ENCODE results near the gene PAK1IP1. TPM values are rescaled to one million over a fixed set of nuclear protein-coding genes. Genes with fewer than 3 reads are reported as not detected.

Gene PAK1IP1
- total RNA-seq, 2 experiments from 2014 or later, result 4.1 to 5.8 TPM

DNA sequence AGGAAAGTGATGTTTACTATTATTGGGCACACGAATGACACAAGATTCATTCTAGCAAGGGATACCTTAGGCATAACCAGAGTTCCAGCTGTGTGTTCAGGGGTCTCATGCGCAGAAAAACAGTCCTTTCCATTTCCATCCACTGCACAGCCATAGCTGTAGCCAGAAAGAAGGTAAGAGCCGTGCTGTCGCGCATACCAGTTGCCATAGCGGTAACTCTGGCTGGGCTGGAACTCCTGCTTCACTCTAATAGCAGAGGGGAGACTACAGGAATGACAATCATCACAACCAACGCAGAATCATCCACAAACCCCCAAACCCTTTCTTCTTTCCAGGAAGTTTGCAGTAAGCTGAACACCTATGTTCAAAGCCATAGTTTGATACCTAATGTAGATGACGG is 7.9 kb upstream of the PAK1IP1 start:
- no peak overlapping the region for H3K4me3 Mint-ChIP-seq
- no peak for ATAC-seq (ENCODE audit: poor library complexity)
- peaks cover 20% of the 10 kb centered on the region for H3K4me1 Mint-ChIP-seq (ENCODE audit: low read depth)
- no peak for TF ChIP-seq CTCF (IDR thresholded peaks at IDR 0.05)
- intact Hi-C loops (cut with DNase I, micrococcal nuclease), result no loop called here
- H3K9me3 Mint-ChIP-seq, result no peaks in the 10 kb centered on the region
- POLR2A ChIA-PET, result interaction anchor here (1.1 kb wide), 1 partner anchor 8 kb away, joined by 3 read pairs; the partner anchor contains the start of genes C6orf52 and PAK1IP1
- no peaks in the 10 kb centered on the region for H3K36me3 ChIP-seq (ENCODE audit: insufficient read depth, low read length)
- H3K27me3 Mint-ChIP-seq, result peaks cover 13% of the 10 kb centered on the region
- no peak overlapping the region for H3K4me3 ChIP-seq (ENCODE audit: low read length)
- H3K36me3 Mint-ChIP-seq (ENCODE audit: low read depth), result no peaks in the 10 kb centered on the region
- H3K27ac Mint-ChIP-seq, result no peak overlapping the region
- H3K27me3 ChIP-seq (ENCODE audit: control insufficient read depth in 1 of 2, insufficient read depth in 2 of 2, low read length in 2 of 2), result no peaks in the 10 kb centered on the region
- CTCF ChIA-PET, result interaction anchor here (1.2 kb wide), 1 partner anchor 37 kb away, joined by 3 read pairs; no protein-coding TSS in a partner anchor
- H3K27ac ChIP-seq (ENCODE audit: low read depth in 1 of 2, low read length in 2 of 2), result no peak overlapping the region
- no peaks in the 10 kb centered on the region for H3K4me1 ChIP-seq (ENCODE audit: insufficient read depth, low read length)
- H3K9me3 ChIP-seq (ENCODE audit: control insufficient read depth in 1 of 2, insufficient read depth in 1 of 2, low read length in 2 of 2), result no peaks in the 10 kb centered on the region
- DNase-seq, result no peak

- Histone ChIP-seq H3K4me3 (ENCODE audit: low read length) (no peak overlapping the region), H3K4me1 (ENCODE audit: insufficient read depth, low read length) (no peaks in the 10 kb centered on the region), H3K27me3 (ENCODE audit: control insufficient read depth in 1 of 2, insufficient read depth in 2 of 2, low read length in 2 of 2) (no peaks in the 10 kb centered on the region), H3K36me3 (ENCODE audit: insufficient read depth, low read length) (no peaks in the 10 kb centered on the region), H3K27ac (ENCODE audit: low read depth in 1 of 2, low read length in 2 of 2) (no peak overlapping the region), H3K9me3 (ENCODE audit: control insufficient read depth in 1 of 2, insufficient read depth in 1 of 2, low read length in 2 of 2) (no peaks in the 10 kb centered on the region)
- DNase-seq (no peak), ATAC-seq (ENCODE audit: poor library complexity) (no peak)
- Mint-ChIP-seq H3K27ac (no peak overlapping the region), H3K27me3 (peaks cover 13% of the 10 kb centered on the region), H3K9me3 (no peaks in the 10 kb centered on the region), H3K36me3 (ENCODE audit: low read depth) (no peaks in the 10 kb centered on the region), H3K4me1 (ENCODE audit: low read depth) (peaks cover 13% of the 10 kb centered on the region), H3K4me3 (no peak overlapping the region)
- no peak for TF ChIP-seq CTCF (IDR thresholded peaks at IDR 0.05)
- intact Hi-C loops (cut with DNase I, micrococcal nuclease), result no loop called here
- ChIA-PET CTCF (interaction anchor here (0.6 to 1.2 kb wide), 2 partner anchors 37 to 272 kb away, joined by 3 read pairs; no protein-coding TSS in a partner anchor), POLR2A (no interaction called here)
Measured at GRCh38 chr6:10687582-10687981, 7.2 kb upstream of the PAK1IP1 start.

GRCh38 chr6:10690651-10691445 is 3.9 kb upstream of the PAK1IP1 start:
- peak overlapping the region; percentile 12 for H3K4me3 Mint-ChIP-seq
- peaks cover 26% of the 10 kb centered on the region for H3K4me1 Mint-ChIP-seq (ENCODE audit: low read depth)
- no peak for DNase-seq
- Histone ChIP-seq H3K36me3 (ENCODE audit: insufficient read depth, low read length) (no peaks in the 10 kb centered on the region), H3K4me3 (ENCODE audit: low read length) (no peak overlapping the region), H3K9me3 (ENCODE audit: control insufficient read depth in 1 of 2, insufficient read depth in 1 of 2, low read length in 2 of 2) (no peaks in the 10 kb centered on the region), H3K4me1 (ENCODE audit: insufficient read depth, low read length) (peaks cover 18% of the 10 kb centered on the region), H3K27ac (ENCODE audit: low read depth in 1 of 2, low read length in 2 of 2) (no peak overlapping the region), H3K27me3 (ENCODE audit: control insufficient read depth in 1 of 2, insufficient read depth in 2 of 2, low read length in 2 of 2) (no peaks in the 10 kb centered on the region)
- peaks cover 15% of the 10 kb centered on the region for H3K36me3 Mint-ChIP-seq (ENCODE audit: low read depth)
- CTCF ChIA-PET, result no interaction called here
- TF ChIP-seq CTCF (IDR thresholded peaks at IDR 0.05), result no peak
- no peak for ATAC-seq (ENCODE audit: poor library complexity)
- H3K9me3 Mint-ChIP-seq, result no peaks in the 10 kb centered on the region
- peaks cover 8% of the 10 kb centered on the region for H3K27me3 Mint-ChIP-seq
- POLR2A ChIA-PET, result no interaction called here
- peak overlapping the region; percentile 5 for H3K27ac Mint-ChIP-seq
- intact Hi-C loops (cut with DNase I, micrococcal nuclease), result loop anchor here (5.0 to 10.0 kb wide), 4 partner anchors 111 to 844 kb away; partner anchors contain the start of genes TMEM170B (in 2 of the 2) and SMIM13 (in 1 of the 2)
